ENCODE measurements around the gene MRPL49. TPM values are rescaled to one million over a fixed set of nuclear protein-coding genes. Genes with fewer than 3 reads are reported as not detected.

Gene MRPL49
- 45.5 and 47.6 TPM in 2 replicates for total RNA-seq

GRCh38 chr11:65121865-65122696 lies at the start of gene MRPL49, which contains the start of gene FAU:
Gene MRPL49 (plus strand): TSS chr11:65122321. CDS start chr11:65122347, 26 bp downstream.
Gene FAU (minus strand): TSS chr11:65122134. CDS start chr11:65121813, 321 bp downstream.

GRCh38 chr11:65083834-65084597 lies 38.1 kb upstream of the MRPL49 start, which contains the start of the genes CDCA5 and ZFPL1:
Gene CDCA5 (minus strand): TSS chr11:65084040. CDS start chr11:65083978, 62 bp downstream.
Gene ZFPL1 (plus strand): TSS chr11:65084222. CDS start chr11:65084699, 477 bp downstream.

GRCh38 chr11:65095974-65096806 lies 25.9 kb upstream of the MRPL49 start, which contains the start of gene VPS51:
Gene VPS51 (plus strand): TSS chr11:65096214. CDS start chr11:65096251, 37 bp downstream.

GRCh38 chr11:65111744-65112545 lies 10.2 kb upstream of the MRPL49 start, which contains the start of gene TM7SF2:
Gene TM7SF2 (plus strand): TSS chr11:65111872. CDS start chr11:65112016, 144 bp downstream.

GRCh38 chr11:65117206-65118096 lies 4.7 kb upstream of the MRPL49 start, which contains the start of gene ZNHIT2:
Gene ZNHIT2 (minus strand): TSS chr11:65117701. CDS start chr11:65117653, 48 bp downstream.

GRCh38 chr11:65134240-65134951 lies 12.3 kb downstream of the MRPL49 start, which contains the start of gene SYVN1:
Gene SYVN1 (minus strand): TSS chr11:65134519. CDS start chr11:65133601, 918 bp downstream.

GRCh38 chr11:65170058-65170534 lies 48.0 kb downstream of the MRPL49 start, which contains the start of gene SPDYC:
Gene SPDYC (plus strand): TSS chr11:65170233. CDS start chr11:65171358, 1,125 bp downstream.

Other genes with a start within 250 kb of the MRPL49 start
- gene EHD1, start 243.7 kb upstream of the MRPL49 start, total RNA-seq, result 38.2 and 40.1 TPM in 2 replicates
- gene ATG2A, start 205.1 kb upstream of the MRPL49 start, total RNA-seq, result 22.7 and 24.6 TPM in 2 replicates
- gene PPP2R5B, start 197.6 kb upstream of the MRPL49 start, total RNA-seq, result 13.1 and 14.1 TPM in 2 replicates
- not detected in 2 replicates for gene GPHA2, start 186.4 kb upstream of the MRPL49 start, total RNA-seq
- gene MAJIN, start 150.2 kb upstream of the MRPL49 start, total RNA-seq, result not detected in 2 replicates
- not detected in 2 replicates for gene BATF2, start 125.3 kb upstream of the MRPL49 start, total RNA-seq
- 128 and 130 TPM in 2 replicates for gene ARL2, start 108.2 kb upstream of the MRPL49 start, total RNA-seq
- 12.8 and 12.9 TPM in 2 replicates for gene SNX15, start 94.9 kb upstream of the MRPL49 start, total RNA-seq
- 12.4 and 12.6 TPM in 2 replicates for gene SAC3D1, start 81.1 kb upstream of the MRPL49 start, total RNA-seq
- gene NAALADL1, start 63.8 kb upstream of the MRPL49 start, total RNA-seq, result 17.6 and 21.8 TPM in 2 replicates
- gene CDCA5, start 38.3 kb upstream of the MRPL49 start, total RNA-seq, result 1.4 and 2.6 TPM in 2 replicates
- 24.3 and 32.6 TPM in 2 replicates for gene ZFPL1, start 38.1 kb upstream of the MRPL49 start, total RNA-seq
- 325 and 679 TPM in 2 replicates for gene VPS51, start 26.1 kb upstream of the MRPL49 start, total RNA-seq
- 1.2 and 4.9 TPM in 2 replicates for gene TM7SF2, start 10.4 kb upstream of the MRPL49 start, total RNA-seq
- gene ZNHIT2, start 4.6 kb upstream of the MRPL49 start, total RNA-seq, result 13.9 and 14.3 TPM in 2 replicates
- 755 and 823 TPM in 2 replicates for gene FAU, start 187 bp upstream of the MRPL49 start, total RNA-seq
- gene SYVN1, start 12.2 kb downstream of the MRPL49 start, total RNA-seq, result 64.9 and 65.4 TPM in 2 replicates
- gene SPDYC, start 47.9 kb downstream of the MRPL49 start, total RNA-seq, result not detected in 2 replicates
- 126 and 205 TPM in 2 replicates for gene CAPN1, start 59.6 kb downstream of the MRPL49 start, total RNA-seq
- gene POLA2, start 139.6 kb downstream of the MRPL49 start, total RNA-seq, result 5.5 and 7.1 TPM in 2 replicates
- gene CDC42EP2, start 192.5 kb downstream of the MRPL49 start, total RNA-seq, result 26.9 and 27.3 TPM in 2 replicates
- 41.3 and 47.1 TPM in 2 replicates for gene DPF2, start 211.5 kb downstream of the MRPL49 start, total RNA-seq
- 0.37 TPM in 1 of 2 replicates, not detected in the other for gene TIGD3, start 232.4 kb downstream of the MRPL49 start, total RNA-seq